ENCODE measurements around the gene PABPN1L. TPM values are rescaled to one million over a fixed set of nuclear protein-coding genes. Genes with fewer than 3 reads are reported as not detected.

Gene PABPN1L
- polyA plus RNA-seq, 12 donors: 0.47 TPM; not detected in 11

Other genes starting within 250 kb of the PABPN1L start
- not detected for gene IL17C, start 228.1 kb downstream of the PABPN1L start, polyA plus RNA-seq (ENCODE audit: insufficient read length in 12 of 12)
- gene CYBA, start 215.6 kb downstream of the PABPN1L start, polyA plus RNA-seq (ENCODE audit: insufficient read length in 12 of 12): 10 to 100 TPM in 11 of 12 donors, not detected in 1; 19.5 to 60.4 (median 30.6) TPM
- gene MVD, start 203.6 kb downstream of the PABPN1L start, polyA plus RNA-seq (ENCODE audit: insufficient read length in 12 of 12): 10 to 100 TPM in 11 of 12 donors, not detected in 1; 18.2 to 35.2 (median 24.3) TPM
- gene SNAI3, start 180.2 kb downstream of the PABPN1L start, polyA plus RNA-seq (ENCODE audit: insufficient read length in 12 of 12): 1 to 10 TPM in 10 of 12 donors, not detected in 2; 3.6 to 8.6 (median 6.6) TPM
- gene RNF166, start 160.3 kb downstream of the PABPN1L start, polyA plus RNA-seq (ENCODE audit: insufficient read length in 12 of 12): 10 to 100 TPM in 10 of 12 donors, not detected in 2; 11.5 to 26.9 (median 16.3) TPM
- gene CTU2, start 160.2 kb downstream of the PABPN1L start, polyA plus RNA-seq (ENCODE audit: insufficient read length in 12 of 12): 10 to 100 TPM in 5 of 12 donors, 1 to 10 TPM in 5, not detected in 2; 8.5 to 13.1 (median 10.1) TPM
- gene PIEZO1, start 81.4 kb downstream of the PABPN1L start, polyA plus RNA-seq (ENCODE audit: insufficient read length in 12 of 12): 10 to 100 TPM in 11 of 12 donors, not detected in 1; 36.1 to 78.2 (median 48.2) TPM
- 10 to 100 TPM in 3 of 12 donors, 1 to 10 TPM in 8, not detected in 1; 4.5 to 26.0 (median 6.3) TPM for gene CDT1, start 62.9 kb downstream of the PABPN1L start, polyA plus RNA-seq (ENCODE audit: insufficient read length in 12 of 12)
- gene APRT, start 54.7 kb downstream of the PABPN1L start, polyA plus RNA-seq (ENCODE audit: insufficient read length in 12 of 12): 10 to 100 TPM in 11 of 12 donors, not detected in 1; 45.8 to 73.6 (median 56.0) TPM
- gene GALNS, start 9.7 kb downstream of the PABPN1L start, polyA plus RNA-seq (ENCODE audit: insufficient read length in 12 of 12): 10 to 100 TPM in 11 of 12 donors, not detected in 1; 11.2 to 35.2 (median 18.8) TPM
- 10 to 100 TPM in 11 of 12 donors, not detected in 1; 30.6 to 57.5 (median 50.9) TPM for gene TRAPPC2L, start 9.5 kb downstream of the PABPN1L start, polyA plus RNA-seq (ENCODE audit: insufficient read length in 12 of 12)
- 10 to 100 TPM in 11 of 12 donors, not detected in 1; 11.6 to 27.0 (median 15.8) TPM for gene CBFA2T3, start 110.5 kb upstream of the PABPN1L start, polyA plus RNA-seq (ENCODE audit: insufficient read length in 12 of 12)
- gene ACSF3, start 227.2 kb upstream of the PABPN1L start, polyA plus RNA-seq (ENCODE audit: insufficient read length in 12 of 12): 10 to 100 TPM in 11 of 12 donors, not detected in 1; 12.6 to 31.8 (median 15.3) TPM